HS-27A (cell line): ENCODE measurements around the gene ANAPC5.
A peak's percentile ranks its signal among the peaks of the same experiment; 100 is the strongest.
"Not testable (repeated sequence)": the region's sequence is repeated elsewhere in the genome, so short reads cannot be mapped to it uniquely, and the experiment has no call there.

Experiments
- DNase-seq: peaks from one replicate; pipeline ENCODE4 v3.0.0-alpha.2; 2012; ENCODE audit warnings: low read depth, missing footprints

The ANAPC5 gene, protein sequence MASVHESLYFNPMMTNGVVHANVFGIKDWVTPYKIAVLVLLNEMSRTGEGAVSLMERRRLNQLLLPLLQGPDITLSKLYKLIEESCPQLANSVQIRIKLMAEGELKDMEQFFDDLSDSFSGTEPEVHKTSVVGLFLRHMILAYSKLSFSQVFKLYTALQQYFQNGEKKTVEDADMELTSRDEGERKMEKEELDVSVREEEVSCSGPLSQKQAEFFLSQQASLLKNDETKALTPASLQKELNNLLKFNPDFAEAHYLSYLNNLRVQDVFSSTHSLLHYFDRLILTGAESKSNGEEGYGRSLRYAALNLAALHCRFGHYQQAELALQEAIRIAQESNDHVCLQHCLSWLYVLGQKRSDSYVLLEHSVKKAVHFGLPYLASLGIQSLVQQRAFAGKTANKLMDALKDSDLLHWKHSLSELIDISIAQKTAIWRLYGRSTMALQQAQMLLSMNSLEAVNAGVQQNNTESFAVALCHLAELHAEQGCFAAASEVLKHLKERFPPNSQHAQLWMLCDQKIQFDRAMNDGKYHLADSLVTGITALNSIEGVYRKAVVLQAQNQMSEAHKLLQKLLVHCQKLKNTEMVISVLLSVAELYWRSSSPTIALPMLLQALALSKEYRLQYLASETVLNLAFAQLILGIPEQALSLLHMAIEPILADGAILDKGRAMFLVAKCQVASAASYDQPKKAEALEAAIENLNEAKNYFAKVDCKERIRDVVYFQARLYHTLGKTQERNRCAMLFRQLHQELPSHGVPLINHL

DNA sequence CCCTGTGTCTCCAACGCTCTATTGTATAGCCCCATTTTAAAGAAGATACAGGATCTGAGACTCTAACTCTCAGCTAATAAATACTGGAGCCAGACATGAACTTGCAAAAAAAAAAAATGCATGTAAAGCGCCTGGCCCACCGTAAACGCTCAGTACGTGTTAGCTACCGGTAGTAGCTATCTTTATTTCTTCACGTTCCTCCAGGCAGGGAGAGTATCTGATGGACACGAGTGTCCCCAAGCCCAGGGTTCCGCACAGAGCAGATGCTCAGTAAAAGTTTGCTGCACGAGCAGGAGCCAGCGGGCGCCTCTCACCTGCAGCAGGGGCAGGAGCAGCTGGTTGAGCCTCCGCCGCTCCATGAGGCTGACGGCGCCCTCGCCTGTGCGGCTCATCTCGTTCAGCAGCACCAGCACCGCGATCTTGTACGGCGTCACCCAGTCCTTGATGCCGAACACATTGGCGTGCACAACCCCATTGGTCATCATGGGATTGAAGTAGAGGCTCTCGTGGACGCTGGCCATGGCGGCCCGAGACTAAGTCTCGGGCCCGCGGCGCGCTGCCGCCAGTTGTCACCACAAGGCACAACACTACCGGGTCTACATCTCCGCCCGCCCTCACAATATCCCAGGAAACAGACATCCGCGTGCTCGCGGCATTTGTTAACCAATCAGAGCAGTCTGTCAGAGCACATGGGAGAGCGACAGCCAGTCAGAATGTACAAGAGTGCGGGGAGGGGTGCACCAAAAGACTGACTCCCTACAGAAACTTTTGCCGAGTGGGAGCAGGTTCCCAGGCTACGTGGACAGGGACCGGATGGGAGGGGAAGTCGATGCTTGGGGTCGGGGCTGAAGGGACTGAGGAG, at the start of gene ANAPC5:
TSS of gene ANAPC5 (minus strand) at position 592 of the 862 bp plus-strand sequence. CDS start at position 521, 71 bp downstream.
- DNase-seq, result peak; percentile 96

DNA sequence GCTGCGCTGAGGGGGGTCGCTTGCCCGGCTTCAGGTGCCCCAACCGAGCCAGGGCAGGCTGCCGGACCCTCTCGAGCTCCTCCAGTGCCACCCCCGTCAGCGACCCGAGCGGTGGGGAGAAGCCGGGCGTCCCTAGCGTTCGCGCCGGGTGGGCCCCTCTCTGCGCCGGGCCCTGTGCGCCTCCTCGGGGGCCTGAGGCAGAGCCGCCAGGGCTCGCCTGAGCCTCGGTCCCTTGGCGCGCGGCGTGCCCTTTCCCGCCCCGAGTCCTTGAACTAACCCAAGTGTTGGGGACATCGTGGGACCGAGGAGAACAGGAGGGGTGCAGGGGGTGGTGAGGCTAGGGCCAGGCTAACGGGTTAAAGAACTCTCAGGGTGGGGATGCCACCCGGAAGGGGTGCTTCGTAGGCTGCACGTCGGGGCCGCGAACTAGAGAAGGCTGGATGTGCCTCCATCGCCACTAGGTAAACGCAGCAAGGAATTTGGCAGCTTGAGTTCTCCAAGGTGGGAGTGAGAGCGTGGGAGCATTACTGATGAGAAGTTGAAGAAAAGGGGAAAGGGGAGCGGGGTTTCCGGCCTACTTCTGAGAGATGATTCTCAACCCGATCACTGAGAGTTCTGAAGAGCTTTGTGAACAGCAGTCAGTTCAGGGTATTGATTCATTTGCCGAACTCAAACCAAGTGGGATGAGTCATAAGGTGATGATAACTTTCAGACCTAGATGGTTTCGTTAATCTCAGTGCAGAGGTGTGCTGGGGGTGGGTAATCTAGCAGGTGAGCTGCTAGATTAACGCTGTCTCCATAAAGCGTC, 48.3 kb upstream of the ANAPC5 start:
- no peak for DNase-seq

DNA sequence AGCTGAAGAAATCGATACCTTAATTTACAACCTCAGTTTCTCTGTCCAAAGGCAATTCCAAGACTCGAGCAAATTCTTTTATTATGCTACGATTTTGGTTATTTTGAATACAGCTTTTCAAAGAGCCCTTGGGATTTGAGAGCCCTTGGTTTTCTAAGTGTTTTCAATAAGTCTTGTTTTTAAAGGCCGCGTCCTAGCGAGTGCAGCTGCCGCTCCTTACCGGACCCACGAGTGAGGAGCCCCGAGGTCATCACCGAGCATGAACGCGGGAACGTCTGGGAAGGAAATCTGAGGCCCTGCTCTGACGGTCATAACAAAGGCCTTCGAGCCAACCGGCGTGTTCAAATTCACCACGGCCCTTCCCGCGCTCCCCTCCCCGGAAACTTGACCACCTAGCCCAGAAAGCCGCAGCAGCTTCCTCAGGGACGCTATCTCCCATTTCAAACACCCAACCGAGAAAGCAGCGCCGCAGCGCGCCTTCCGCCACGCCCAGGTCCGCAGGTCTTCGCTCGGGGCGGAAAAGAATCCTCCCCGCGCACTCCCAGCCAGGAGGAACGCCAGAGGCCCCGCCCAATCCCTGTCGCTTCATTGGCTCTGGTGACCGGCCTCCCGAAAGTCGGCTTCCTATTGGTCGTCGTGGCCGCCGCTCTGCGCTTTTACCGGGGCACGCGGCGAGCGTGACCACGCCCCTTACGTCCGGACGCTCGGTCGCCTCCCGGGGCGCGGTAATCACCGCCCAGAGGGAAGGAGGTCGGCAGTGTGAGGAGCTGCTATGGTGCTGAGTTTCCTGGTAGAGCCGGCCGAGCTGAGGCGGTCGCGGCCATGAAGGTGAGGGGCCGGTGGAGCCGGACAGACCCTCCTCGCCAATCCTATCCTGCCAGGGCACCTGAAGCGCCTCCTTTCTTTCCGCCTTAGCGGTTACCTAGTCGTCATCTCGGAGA, 47.5 kb upstream of the ANAPC5 start, which contains the start of gene RNF34:
TSS of gene RNF34 (plus strand) at position 728 of the 941 bp plus-strand sequence. CDS start at position 823, 95 bp downstream.
- DNase-seq, result peak; percentile 97

GRCh38 chr12:121398355-121398754, 46.1 kb upstream of the ANAPC5 start:
- DNase-seq, result no peak

- DNase-seq, result no peak
Measured at GRCh38 chr12:121397521-121397920, 45.3 kb upstream of the ANAPC5 start.

DNA sequence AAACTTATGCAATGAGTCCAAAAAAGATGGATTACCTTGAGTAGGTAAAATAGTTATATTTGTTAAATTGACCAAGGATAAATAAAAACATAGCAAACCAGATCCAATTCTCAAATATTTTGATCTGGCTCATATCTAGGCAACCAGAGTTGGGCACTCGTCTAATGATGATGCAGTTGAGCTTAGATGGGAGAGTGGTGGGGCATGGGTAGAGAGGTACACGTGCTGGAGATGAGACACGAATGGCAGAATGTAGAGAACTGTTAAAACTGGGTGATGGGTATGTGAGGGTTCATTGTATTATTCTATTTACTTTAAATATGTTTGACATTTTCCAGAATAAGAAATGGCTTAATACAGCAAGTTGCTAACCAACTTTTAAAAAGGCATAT, 40.1 kb upstream of the ANAPC5 start:
- DNase-seq, result no peak

DNA sequence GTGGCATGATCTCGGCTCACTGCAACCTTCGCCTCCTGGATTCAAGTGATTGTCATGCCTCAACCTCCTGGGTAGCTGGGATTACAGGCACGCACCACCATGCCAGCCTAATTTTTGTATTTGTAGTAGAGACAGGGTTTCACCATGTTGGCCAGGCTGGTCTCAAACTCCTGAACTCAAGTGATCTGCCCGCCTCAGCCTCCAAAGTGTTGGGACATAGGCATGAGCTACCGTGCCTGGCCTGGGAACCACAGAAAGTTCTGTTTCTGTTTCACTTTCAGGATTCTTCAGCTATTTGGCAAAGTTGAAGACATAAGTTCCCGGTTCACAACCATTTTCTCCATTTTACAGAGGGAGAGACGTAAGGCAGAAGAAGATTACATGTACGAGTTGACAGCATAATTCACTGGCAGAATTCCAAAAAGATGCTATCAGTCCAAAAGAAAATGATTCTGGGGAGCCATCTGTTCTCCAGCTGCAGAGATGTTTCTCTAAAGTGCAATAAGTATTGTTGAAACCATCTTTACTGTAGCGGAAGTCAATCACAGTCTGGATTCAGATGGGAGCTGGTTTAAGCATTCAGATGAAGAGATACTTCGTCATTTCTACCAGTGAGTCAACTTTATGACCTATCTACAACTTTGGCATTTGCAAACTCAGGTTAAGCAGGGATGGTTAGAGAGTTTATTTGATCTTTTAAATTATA, 39.6 kb upstream of the ANAPC5 start:
- no peak for DNase-seq

- no peak for DNase-seq
Measured at GRCh38 chr12:121390856-121391255, 38.6 kb upstream of the ANAPC5 start.

DNA sequence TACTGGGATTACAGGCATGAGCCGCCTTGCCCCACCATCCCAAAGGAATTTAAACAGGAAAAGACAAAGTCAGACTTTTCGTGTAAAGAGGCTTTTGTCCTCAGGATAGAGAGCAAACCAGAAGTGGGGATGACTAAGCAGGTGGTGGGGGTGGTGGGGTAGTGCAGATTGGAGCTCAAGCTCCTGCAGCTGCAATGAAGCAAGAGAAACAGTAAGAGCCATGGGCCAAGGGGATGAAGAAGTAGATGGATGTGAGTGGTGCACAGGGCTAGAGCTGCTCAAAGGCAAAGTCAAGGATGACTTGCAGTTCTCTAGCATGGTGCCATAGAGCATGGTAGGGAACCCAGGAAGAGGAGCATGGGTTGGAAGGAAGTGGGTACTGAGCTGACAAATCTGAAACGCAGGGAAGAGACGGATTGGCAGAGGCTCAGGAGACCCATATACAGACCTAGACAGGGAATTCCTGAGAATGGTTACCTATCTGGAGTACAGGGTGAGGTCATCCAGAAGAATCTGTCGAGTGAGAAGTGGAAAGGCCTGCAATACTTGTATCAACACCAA, 36.3 kb upstream of the ANAPC5 start:
- no peak for DNase-seq

DNA sequence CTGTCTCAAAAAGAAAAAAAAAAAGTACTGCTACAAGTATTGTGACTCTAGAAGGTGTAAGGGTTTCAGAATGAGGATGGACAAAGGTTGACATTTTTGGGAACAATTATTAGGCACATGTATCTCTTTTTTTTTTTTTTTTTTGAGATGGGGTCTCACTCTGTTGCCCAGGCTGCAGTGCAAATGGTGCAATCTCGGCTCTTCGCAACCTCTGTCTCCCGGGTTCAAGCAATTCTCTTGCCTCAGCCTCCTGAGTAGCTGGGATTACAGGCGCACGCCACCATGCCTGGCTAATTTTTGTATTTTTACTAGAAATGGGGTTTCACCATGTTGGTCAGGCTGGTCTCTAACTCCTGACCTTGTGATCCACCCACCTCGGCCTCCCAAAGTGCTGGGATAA, 32.7 kb upstream of the ANAPC5 start:
- DNase-seq, result not testable (repeated sequence)

GRCh38 chr12:121383601-121384021, 31.4 kb upstream of the ANAPC5 start:
- no peak for DNase-seq

DNA sequence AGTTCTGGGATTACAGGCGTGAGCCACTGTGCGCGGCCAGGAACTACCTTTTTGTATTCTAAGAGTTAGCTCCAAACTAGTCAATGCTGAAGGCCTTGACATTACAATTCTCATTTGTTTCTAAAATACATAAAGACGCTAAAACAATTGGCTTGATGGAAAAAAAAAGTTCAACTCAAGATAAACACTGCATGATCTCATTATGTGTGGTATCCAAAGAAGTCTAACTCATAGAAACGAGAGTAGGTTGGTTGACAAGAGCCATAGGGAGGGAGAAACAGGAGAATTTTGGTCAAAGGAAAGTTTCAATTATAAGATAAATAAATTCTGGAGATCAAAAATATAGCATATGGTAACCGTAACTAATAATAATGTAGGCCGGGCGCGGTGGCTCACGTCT, 27.7 kb upstream of the ANAPC5 start:
- no peak for DNase-seq

GRCh38 chr12:121378736-121379135, 26.5 kb upstream of the ANAPC5 start:
- DNase-seq, result no peak

DNA sequence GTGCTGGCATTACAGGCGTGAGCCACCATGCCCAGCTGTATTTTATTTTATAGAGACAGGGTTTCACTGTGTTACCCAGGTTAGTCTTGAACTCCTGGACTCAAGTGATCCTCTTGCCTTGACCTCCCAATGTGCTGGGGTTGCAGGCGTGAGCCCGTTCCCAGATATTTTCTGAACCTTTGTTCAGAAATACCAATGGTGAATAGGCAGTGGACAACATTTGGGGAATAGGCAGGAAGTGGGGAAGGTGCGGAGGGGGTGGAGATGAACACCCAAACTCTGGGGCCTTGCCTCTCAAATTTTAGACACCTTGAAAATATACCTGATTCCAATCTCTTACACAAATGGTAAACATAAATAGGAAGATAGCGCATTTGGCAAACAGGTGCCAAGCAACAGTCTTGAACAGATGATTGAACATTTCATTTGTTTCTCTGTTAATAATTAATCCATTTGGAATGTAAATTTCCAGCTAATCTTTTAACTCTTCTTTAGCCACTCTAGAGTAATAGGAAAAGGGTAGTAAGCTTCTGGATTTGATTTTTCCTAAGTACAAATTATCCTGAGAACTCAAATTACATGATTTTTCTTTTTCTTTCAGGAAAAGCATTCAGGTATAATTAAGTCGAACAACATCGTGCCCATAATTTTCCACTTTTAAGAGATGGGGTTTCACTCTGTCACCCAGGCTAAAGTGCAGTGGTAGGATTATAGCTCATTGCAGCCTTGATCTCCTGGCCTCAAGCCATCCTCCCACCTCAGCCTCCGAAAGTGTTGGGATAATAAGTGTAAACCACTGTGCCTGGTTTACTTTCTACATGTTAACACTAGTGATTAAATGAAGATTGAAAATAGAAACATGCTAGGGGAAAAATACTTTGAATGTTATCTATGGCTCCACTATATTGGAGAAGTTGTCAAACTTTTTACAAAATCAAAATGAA, 24.8 kb upstream of the ANAPC5 start:
- DNase-seq, result no peak

- not testable (repeated sequence) for DNase-seq
Measured at GRCh38 chr12:121374945-121375584, 22.9 kb upstream of the ANAPC5 start.

DNA sequence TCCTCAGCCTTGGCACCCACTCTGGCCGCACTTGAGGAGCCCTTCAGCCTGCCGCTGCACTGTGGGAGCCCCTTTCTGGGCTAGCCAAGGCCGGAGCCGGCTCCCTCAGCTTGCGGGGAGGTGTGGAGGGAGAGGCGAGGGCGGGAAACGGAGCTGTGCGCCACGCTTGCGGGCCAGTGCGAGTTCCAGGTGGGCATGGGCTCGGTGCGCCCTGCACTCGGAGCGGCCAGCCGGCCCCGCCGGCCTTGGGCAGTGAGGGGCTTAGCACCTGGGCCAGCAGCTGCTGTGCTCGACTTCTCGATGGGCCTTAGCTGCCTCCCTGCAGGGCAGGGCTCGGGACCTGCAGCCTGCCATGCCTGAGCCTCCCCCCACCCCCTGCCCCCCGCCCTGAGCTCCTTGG, 22.1 kb upstream of the ANAPC5 start:
- DNase-seq, result not testable (repeated sequence)

GRCh38 chr12:121373755-121374154, 21.5 kb upstream of the ANAPC5 start:
- DNase-seq, result no peak
